ENCODE measurements around the gene SEZ6.

GRCh38 chr17:28963841-28964240 lies 42.0 kb downstream of the SEZ6 start:
- TF ChIP-seq POLR2AphosphoS5 (IDR thresholded peaks at IDR 0.05) (no peak), EP300 (IDR thresholded peaks at IDR 0.05) (no peak), CTCF (IDR thresholded peaks at IDR 0.05) (no peak), POLR2A (IDR thresholded peaks at IDR 0.05) (no peak)
